Adrenal gland (tissue), 12 donors: ENCODE data around the gene TPX2. TPM values are rescaled to one million over a fixed set of nuclear protein-coding genes. Genes with fewer than 3 reads are reported as not detected.

ENCODE experiments used
- DNase-seq, 7 donors: peaks; one replicate each; pipeline ENCODE4 v3.0.0-alpha.2; 2019 to 2020
- H3K27ac ChIP-seq, 5 donors: fragments of 200-600 bp; sonication (generic) in 4 of 5; 1 replicate in 3 of 5; 2 replicates in 2 of 5; pipeline versions ENCODE4 v1.5.1 to v1.8.0; 2016 to 2020; ENCODE audit warnings: mild to moderate bottlenecking in 1 of 5
- H3K27me3 ChIP-seq: fragments of 200-600 bp; 2 replicates; pipeline ENCODE4 v1.8.0; 2021
- H3K36me3 ChIP-seq, 2 donors: fragments of 200-600 bp; replicated peaks in 1 of 2; 1 replicate in 1 of 2; 2 replicates in 1 of 2; pipeline versions ENCODE4 v1.5.1 to v1.8.0; 2018 to 2022
- H3K4me1 ChIP-seq, 2 donors: fragments of 200-600 bp; replicated peaks in 1 of 2; 1 replicate in 1 of 2; 2 replicates in 1 of 2; pipeline versions ENCODE4 v1.5.1 to v1.8.0; 2018 to 2021
- H3K4me3 ChIP-seq, 4 donors: fragments of 200-600 bp; sonication (generic) in 3 of 4; one replicate each; pipeline ENCODE4 v1.5.1; 2016 to 2018
- H3K9me3 ChIP-seq, 3 donors: fragments of 200-600 bp; sonication (generic) in 1 of 3; replicated peaks in 1 of 3; 1 replicate in 2 of 3; 2 replicates in 1 of 3; pipeline versions ENCODE4 v1.5.1 to v1.8.0; 2016 to 2021
- POLR2A ChIP-seq, 2 donors: fragments of 450-650 bp; IDR thresholded peaks; one replicate each; pipeline ENCODE4 v1.6.1; 2017; ENCODE audit warnings: antibody characterized with exemption in 2 of 2, mild to moderate bottlenecking in 2 of 2, moderate library complexity in 1 of 2
- WGBS, 4 donors: extraction: QIAGEN DNeasy Blood & Tissue Kit in 2 of 4; methylation state at CpG; one replicate each; pipeline versions ENCODE4 v1.1.5 to v1.1.7; 2013 to 2017; 5-methylcytosine and 5-hydroxymethylcytosine counted together
- intact Hi-C, 2 donors: fragments of 100-400 bp; cut with DNase I; formaldehyde crosslinking; loops; one replicate each; pipeline versions ENCODE4 v1.14.1 to v1.15.0; 2022 to 2023
- polyA plus RNA-seq, 3 donors: library from polyadenylated mRNA; stranded (reverse); fragments of 200-250 nt in 2 of 3; fragments of 350-450 nt in 1 of 3; fragmentation: Illumina TruSeq in 1 of 3; extraction: RNeasy Lipid Tissue Mini Kit (QIAGEN cat#74804) in 1 of 3; gene quantifications; one replicate each; pipeline ENCODE4 v1.2.3, GENCODE V29; 2013 to 2014
- total RNA-seq, 9 donors: library from RNA; depleted of rRNA in 4 of 9; stranded (reverse); fragments of >200 nt in 4 of 9; fragments of 120-200 nt in 1 of 9; fragmentation: NEBNext Ultra II Directional in 1 of 9; extraction: Animal tissue kit (Norgen Biotek cat#: 25700) in 1 of 9; gene quantifications; one replicate each; pipeline versions ENCODE4 v1.1.0 to v1.2.4, GENCODE V29; 2013 to 2023
- TF ChIP-seq, protein P1 (sequence below), 6 experiments: fragments of 450-650 bp in 4 of 6; fragments of 200-600 bp in 2 of 6; sonication (generic) in 1 of 6; IDR thresholded peaks; 1 replicate in 5 of 6; 2 replicates in 1 of 6; pipeline versions ENCODE4 v1.5.1 to v1.8.0; 2016 to 2021; ENCODE audit warnings: antibody characterized with exemption in 6 of 6, mild to moderate bottlenecking in 2 of 6, moderate library complexity in 1 of 6
- donor health status: healthy with polysubstance abuse.
- donor health status: Bipolar disorder and iron deficiency.
- donor health status: DM: yes; HTN: yes; CAD: no.
- donor health status: DM: no; HTN: no; CAD: no.
- donor health status: DM: no; HTN: no; CAD: no.
- donor health status: DM: yes; HTN: yes; CAD: no.

TPX2 gene
- total and polyA plus RNA-seq, 12 donors: 0.40 to 22.6 (median 2.5) TPM

DNA sequence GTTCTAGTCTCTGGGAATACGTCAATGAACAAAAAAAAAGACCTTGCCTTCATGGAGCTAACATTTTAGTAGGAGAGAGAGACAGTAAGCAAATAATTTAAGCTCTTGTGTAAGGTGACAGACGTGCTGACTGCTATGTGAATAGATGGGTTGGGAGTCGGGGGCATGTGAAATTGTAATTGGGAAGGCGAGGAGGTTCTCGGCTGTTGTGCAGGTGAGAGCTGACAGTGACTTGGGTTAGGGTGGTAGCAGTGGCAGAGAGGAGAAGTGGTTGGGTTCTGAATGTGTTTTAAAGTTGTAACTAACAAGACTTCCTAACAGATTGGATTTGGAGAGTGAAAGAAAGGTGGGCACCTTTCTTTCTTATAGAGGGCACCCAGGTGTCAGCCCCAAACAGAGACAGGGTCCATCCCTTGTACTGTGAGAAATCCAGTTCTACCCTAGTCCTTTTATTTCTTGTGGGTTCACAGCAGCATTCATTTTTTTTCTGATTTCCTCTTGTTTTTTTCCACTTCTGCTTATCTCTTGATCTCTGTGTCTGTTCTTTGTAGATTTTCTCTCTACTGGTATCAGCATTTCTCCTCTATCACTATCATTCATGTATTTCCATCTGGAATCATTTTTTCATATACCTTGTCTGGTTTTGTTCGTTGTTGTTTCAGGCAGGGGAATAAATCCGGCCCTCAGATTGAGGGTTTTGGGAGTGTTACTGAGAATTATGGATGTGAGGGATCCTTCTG lies 64.6 kb downstream of the TPX2 start:
- TF ChIP-seq, protein P1, sequence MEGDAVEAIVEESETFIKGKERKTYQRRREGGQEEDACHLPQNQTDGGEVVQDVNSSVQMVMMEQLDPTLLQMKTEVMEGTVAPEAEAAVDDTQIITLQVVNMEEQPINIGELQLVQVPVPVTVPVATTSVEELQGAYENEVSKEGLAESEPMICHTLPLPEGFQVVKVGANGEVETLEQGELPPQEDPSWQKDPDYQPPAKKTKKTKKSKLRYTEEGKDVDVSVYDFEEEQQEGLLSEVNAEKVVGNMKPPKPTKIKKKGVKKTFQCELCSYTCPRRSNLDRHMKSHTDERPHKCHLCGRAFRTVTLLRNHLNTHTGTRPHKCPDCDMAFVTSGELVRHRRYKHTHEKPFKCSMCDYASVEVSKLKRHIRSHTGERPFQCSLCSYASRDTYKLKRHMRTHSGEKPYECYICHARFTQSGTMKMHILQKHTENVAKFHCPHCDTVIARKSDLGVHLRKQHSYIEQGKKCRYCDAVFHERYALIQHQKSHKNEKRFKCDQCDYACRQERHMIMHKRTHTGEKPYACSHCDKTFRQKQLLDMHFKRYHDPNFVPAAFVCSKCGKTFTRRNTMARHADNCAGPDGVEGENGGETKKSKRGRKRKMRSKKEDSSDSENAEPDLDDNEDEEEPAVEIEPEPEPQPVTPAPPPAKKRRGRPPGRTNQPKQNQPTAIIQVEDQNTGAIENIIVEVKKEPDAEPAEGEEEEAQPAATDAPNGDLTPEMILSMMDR (IDR thresholded peaks at IDR 0.05): no peak
- TF ChIP-seq POLR2A (IDR thresholded peaks at IDR 0.05): no peak
- Histone ChIP-seq H3K4me1 (no peaks in the 10 kb centered on the region), H3K9me3 (no peaks in the 10 kb centered on the region), H3K27ac (no peak overlapping the region), H3K36me3 (no peaks in the 10 kb centered on the region), H3K27me3 (no peaks in the 10 kb centered on the region), H3K4me3 (no peak overlapping the region)
- WGBS, 4 donors: 87 to 93% (median 89%) methylated on average over 7 of the region's 7 CpGs
- intact Hi-C loops: no loop called here
- DNase-seq: no peak

DNA sequence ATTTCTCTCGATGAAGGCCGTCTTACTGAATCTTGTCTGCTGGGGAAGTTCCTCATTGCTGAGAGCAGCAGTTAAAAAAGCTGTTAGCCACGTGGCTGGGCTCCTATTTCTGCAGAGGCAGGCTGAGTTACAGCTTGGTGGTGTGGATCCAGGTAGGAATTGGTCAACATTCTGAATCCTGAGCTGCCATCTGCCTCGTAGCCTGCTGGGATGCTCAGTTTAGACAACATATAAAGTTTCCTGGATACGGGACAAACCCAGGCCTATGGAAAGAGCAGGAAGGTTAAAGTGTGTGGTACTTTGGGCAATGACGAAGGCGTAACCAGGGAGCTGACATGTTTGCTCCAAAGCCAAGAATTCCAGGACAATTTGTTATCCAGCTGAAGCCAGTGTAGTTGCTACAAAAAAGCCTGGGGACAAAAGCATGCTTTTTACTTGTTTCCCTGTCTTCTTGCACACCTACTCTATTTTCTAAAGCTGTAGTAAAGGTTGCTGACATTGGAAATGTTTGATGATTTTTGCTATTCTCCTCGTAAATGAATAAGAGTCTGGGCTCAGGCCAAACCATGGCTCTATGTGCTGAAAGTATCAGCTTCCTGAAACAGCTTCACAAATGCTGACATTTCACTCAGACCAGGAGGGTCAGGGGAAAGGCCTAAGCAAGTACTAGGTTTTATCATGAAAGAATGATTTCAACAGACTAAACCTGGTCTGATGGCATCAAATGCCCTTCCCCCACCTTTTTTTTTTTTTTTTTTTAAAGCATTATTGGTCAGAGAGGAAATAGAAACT lies 67.7 kb downstream of the TPX2 start:
- H3K4me3 ChIP-seq: no peak overlapping the region
- no peaks in the 10 kb centered on the region for H3K9me3 ChIP-seq
- H3K4me1 ChIP-seq: no peaks in the 10 kb centered on the region
- no peaks in the 10 kb centered on the region for H3K36me3 ChIP-seq
- 78 to 83% (median 82%) methylated on average over 8 of the region's 8 CpGs for WGBS, 4 donors
- H3K27ac ChIP-seq: no peak overlapping the region
- intact Hi-C loops: no loop called here
- TF ChIP-seq, protein P1 (IDR thresholded peaks at IDR 0.05): no peak
- no peak for TF ChIP-seq POLR2A (IDR thresholded peaks at IDR 0.05)
- H3K27me3 ChIP-seq: no peaks in the 10 kb centered on the region
- DNase-seq: no peak

DNA sequence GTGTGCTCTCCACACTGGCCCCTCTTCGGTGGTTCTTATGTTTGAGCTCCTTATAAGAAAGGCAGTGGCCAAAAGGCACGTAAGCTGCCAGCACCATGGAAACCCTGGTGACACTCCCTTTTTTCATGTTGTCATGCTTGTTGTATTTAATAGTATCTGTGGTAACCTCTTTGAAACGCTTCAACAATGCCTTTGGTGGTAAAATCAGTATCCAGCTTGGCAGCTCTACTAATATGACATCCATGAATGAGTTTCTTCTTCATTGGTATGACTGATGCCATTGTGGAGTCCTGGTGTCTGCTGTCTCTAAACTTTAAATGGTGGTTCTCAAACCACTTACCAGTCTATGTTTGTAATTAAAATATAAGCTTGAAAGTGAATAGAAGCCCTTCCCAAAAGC lies 69.4 kb downstream of the TPX2 start:
- H3K36me3 ChIP-seq: no peaks in the 10 kb centered on the region
- 87 to 95% (median 94%) methylated on average over 3 of the region's 3 CpGs for WGBS, 4 donors
- H3K9me3 ChIP-seq: no peaks in the 10 kb centered on the region
- H3K27me3 ChIP-seq: no peaks in the 10 kb centered on the region
- DNase-seq: no peak
- no peak overlapping the region for H3K27ac ChIP-seq
- TF ChIP-seq POLR2A (IDR thresholded peaks at IDR 0.05): no peak
- TF ChIP-seq, protein P1 (IDR thresholded peaks at IDR 0.05): no peak
- H3K4me1 ChIP-seq: peaks cover 0 to 3% of the 10 kb centered on the region in 2 donors
- intact Hi-C loops: no loop called here
- no peak overlapping the region for H3K4me3 ChIP-seq

- no peaks in the 10 kb centered on the region for H3K9me3 ChIP-seq
- H3K4me3 ChIP-seq: no peak overlapping the region
- no peaks in the 10 kb centered on the region for H3K27me3 ChIP-seq
- intact Hi-C loops: no loop called here
- no peaks in the 10 kb centered on the region for H3K36me3 ChIP-seq
- H3K4me1 ChIP-seq: peaks cover 0 to 3% of the 10 kb centered on the region in 2 donors
- WGBS, 4 donors: 66 to 81% (median 75%) methylated on average over 3 of the region's 3 CpGs
- no peak for DNase-seq
- H3K27ac ChIP-seq: no peak overlapping the region
- TF ChIP-seq, protein P1 (IDR thresholded peaks at IDR 0.05): no peak
- TF ChIP-seq POLR2A (IDR thresholded peaks at IDR 0.05): no peak
These were observed 70.6 kb downstream of the TPX2 start for GRCh38 chr20:31809661-31810060.
